ENCODE results near the gene CCDC171. TPM values are rescaled to one million over a fixed set of nuclear protein-coding genes. Genes with fewer than 3 reads are reported as not detected.

CCDC171 gene
- total RNA-seq, 1 donor from 2014 or later: 1.7 TPM

DNA sequence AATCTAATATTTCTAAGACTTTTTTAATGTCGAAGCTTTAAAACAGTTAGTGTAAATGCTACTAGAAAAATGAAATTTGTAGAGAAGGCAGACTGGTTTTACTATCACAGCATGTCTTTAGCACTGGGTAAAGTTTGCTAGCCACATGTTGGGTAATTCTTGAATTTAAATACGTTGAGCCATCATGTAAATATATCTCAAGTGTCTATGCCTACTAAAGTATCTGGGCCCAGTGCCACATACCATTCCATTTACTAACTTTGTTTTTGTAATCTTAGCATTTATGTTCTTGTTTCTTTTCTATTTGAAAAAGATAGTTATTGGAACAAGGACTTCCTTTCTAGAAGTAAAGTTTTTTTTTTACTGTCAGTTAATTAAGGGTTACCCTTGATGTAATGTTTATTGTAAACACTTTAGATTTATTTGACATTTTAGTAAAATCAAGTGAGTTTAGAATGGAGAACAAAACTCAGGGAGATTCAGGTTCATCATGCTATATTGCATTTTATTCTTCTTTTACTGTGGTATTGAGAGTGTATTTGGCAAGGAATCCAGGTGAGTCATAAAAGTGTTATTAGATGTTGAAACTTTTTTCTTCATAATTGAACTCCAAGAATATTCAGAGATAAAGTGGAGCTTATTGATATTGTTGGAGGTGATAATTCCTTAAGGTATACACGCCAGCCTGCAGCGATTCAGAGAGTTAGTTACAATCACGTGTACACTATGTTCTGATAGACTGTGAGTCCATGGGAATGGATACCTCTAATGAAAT lies 182.4 kb downstream of the CCDC171 start:
- Histone ChIP-seq H3K9me3 (no peaks in the 10 kb centered on the region), H3K4me3 (no peak overlapping the region), H3K27ac (no peak overlapping the region), H3K4me1 (no peaks in the 10 kb centered on the region), H3K27me3 (no peaks in the 10 kb centered on the region), H3K36me3 (no peaks in the 10 kb centered on the region)
- intact Hi-C loops (cut with DNase I): no loop called here
- TF ChIP-seq, protein P1, sequence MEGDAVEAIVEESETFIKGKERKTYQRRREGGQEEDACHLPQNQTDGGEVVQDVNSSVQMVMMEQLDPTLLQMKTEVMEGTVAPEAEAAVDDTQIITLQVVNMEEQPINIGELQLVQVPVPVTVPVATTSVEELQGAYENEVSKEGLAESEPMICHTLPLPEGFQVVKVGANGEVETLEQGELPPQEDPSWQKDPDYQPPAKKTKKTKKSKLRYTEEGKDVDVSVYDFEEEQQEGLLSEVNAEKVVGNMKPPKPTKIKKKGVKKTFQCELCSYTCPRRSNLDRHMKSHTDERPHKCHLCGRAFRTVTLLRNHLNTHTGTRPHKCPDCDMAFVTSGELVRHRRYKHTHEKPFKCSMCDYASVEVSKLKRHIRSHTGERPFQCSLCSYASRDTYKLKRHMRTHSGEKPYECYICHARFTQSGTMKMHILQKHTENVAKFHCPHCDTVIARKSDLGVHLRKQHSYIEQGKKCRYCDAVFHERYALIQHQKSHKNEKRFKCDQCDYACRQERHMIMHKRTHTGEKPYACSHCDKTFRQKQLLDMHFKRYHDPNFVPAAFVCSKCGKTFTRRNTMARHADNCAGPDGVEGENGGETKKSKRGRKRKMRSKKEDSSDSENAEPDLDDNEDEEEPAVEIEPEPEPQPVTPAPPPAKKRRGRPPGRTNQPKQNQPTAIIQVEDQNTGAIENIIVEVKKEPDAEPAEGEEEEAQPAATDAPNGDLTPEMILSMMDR (IDR thresholded peaks at IDR 0.05): no peak
- DNase-seq (ENCODE audit: low spot score in 2 of 2): no peak

DNA sequence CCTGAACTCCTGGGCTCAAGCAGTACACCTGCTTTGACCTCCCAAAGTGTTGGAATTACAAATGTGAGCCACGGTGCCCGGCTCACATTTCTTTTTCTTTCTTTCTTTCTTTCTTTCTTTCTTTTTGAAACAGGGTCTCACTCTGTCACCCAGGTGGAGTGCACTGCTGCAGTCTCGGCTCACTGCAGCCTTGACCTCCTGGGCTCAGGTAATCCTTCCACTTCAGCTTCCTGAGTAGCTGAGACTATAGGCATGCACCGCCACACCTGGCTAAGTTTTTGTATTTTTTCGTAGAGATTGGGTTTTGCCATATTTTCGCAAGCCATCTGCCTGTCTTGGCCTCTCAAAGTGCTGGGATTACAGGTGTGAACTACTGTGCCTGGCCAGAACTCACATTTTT lies 183.7 kb downstream of the CCDC171 start:
- TF ChIP-seq, protein P1 (IDR thresholded peaks at IDR 0.05): no peak
- H3K4me3 ChIP-seq: no peak overlapping the region
- no peaks in the 10 kb centered on the region for H3K4me1 ChIP-seq
- no peaks in the 10 kb centered on the region for H3K27me3 ChIP-seq
- no peak for DNase-seq (ENCODE audit: low spot score in 2 of 2)
- no peaks in the 10 kb centered on the region for H3K9me3 ChIP-seq
- intact Hi-C loops (cut with DNase I): no loop called here
- H3K27ac ChIP-seq: no peak overlapping the region
- H3K36me3 ChIP-seq: no peaks in the 10 kb centered on the region

DNA sequence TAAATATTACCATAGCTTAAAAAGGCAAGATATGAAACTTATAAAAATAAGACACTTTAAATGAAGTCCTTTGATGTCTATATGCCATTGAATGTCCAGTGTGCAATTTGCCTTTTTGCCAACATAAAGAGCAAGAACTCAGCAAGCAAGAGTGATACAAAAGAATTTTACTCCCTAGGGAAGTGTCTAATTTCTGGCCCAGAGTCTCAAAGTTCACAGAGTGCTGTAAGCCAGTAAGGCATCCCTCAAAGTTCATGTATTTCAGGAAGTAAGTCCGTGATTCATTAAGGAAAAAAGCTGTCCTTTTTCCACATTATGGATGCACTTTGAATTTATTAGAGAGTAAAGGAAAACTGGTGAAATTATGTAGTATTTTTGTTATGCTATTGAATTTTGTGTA lies 185.2 kb downstream of the CCDC171 start:
- intact Hi-C loops (cut with DNase I): no loop called here
- no peak overlapping the region for H3K4me3 ChIP-seq

DNA sequence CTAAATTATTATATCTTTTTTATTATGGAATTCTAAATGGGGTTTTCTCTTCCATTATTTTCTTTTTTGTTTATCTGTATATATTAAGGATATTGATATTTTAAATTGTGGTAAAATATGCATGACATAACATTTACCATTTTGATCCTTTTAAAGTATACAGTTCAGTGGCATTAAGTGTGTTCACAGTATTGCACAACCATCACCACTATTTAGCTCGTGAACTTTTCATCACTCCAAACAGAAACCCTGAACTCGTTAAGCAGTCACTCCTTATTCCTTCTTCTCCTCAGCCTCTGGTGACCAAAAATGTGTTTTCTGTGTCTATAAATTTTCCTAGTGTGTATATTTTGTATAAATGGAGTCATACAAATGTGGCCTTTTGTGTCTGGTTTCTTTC lies 188.2 kb downstream of the CCDC171 start:
- DNase-seq (ENCODE audit: low spot score in 2 of 2): no peak
- H3K4me3 ChIP-seq: no peak overlapping the region
- H3K27me3 ChIP-seq: no peaks in the 10 kb centered on the region
- H3K9me3 ChIP-seq: no peaks in the 10 kb centered on the region
- H3K4me1 ChIP-seq: no peaks in the 10 kb centered on the region
- TF ChIP-seq, protein P1 (IDR thresholded peaks at IDR 0.05): no peak
- intact Hi-C loops (cut with DNase I): no loop called here
- H3K27ac ChIP-seq: no peak overlapping the region
- no peaks in the 10 kb centered on the region for H3K36me3 ChIP-seq

More for the DNA sequence above, 185.2 kb downstream of the CCDC171 start:
- no peak for DNase-seq (ENCODE audit: low spot score in 2 of 2)
- H3K4me1 ChIP-seq: no peaks in the 10 kb centered on the region
- H3K27me3 ChIP-seq: no peaks in the 10 kb centered on the region
- no peaks in the 10 kb centered on the region for H3K9me3 ChIP-seq
- TF ChIP-seq, protein P1 (IDR thresholded peaks at IDR 0.05): no peak
- no peak overlapping the region for H3K27ac ChIP-seq
- no peaks in the 10 kb centered on the region for H3K36me3 ChIP-seq

DNA sequence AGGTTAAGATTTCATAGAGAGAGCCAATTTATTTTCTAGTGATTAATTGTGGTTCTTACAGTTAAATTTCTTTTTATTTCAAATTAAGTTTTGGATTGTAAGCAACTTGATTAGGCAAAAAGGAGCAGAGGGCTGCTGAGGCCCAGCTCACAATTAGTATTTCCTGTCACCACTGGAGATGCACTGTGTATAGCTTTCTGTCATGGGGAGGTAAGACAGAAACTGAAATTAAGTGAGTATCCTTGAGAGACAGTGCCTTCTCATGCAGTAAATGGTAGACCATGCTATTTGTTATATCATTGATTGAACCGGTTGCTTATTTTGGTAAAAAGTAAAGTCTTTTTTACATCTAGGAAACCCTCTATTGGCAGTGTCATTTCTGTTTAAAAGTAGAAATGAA lies 190.7 kb downstream of the CCDC171 start:
- Histone ChIP-seq H3K27ac (no peak overlapping the region), H3K4me1 (no peaks in the 10 kb centered on the region), H3K27me3 (no peaks in the 10 kb centered on the region), H3K4me3 (no peak overlapping the region), H3K36me3 (peaks cover 0 to 12% of the 10 kb centered on the region in 2 donors), H3K9me3 (no peaks in the 10 kb centered on the region)
- intact Hi-C loops (cut with DNase I): no loop called here
- TF ChIP-seq, protein P1 (IDR thresholded peaks at IDR 0.05): no peak
- no peak for DNase-seq (ENCODE audit: low spot score in 2 of 2)
